B cell (primary cell): ENCODE data around the gene CBX4. TPM values are rescaled to one million over a fixed set of nuclear protein-coding genes. Genes with fewer than 3 reads are reported as not detected.

ENCODE experiments used
- ATAC-seq: fragments of 200-7000 bp; cut with Tn5 transposase; one replicate; pipeline ENCODE4 v1.10.0; 2021; ENCODE audit warnings: low read depth, mild to moderate bottlenecking, moderate number of reproducible peaks, moderate library complexity
- CTCF ChIA-PET: fragments of 350-600 bp; sonication (Branson Sonifier 250); formaldehyde crosslinking; loops from one replicate; lab custom pipeline; 2021; ENCODE audit warnings: antibody characterized with exemption, inconsistent platforms; lab: Charles Lee
- POLR2A ChIA-PET: fragments of 350-600 bp; sonication (Branson Sonifier 250); formaldehyde crosslinking; loops from one replicate; lab custom pipeline; 2021; ENCODE audit warnings: antibody characterized with exemption; lab: Charles Lee
- DNase-seq: peaks from one replicate; pipeline ENCODE4 v3.0.0; 2013
- H2AFZ ChIP-seq: 2 replicates; pipeline ENCODE4 v1.6.1; 2012; ENCODE audit warnings: mild to moderate bottlenecking, low read depth, low read length; ENCODE audit not compliant: insufficient read depth, poor library complexity, severe bottlenecking
- H3K27ac ChIP-seq, 2 donors: 1 replicate in 1 of 2; 2 replicates in 1 of 2; pipeline ENCODE4 v1.5.1; 2012 to 2013; ENCODE audit warnings: low read length in 2 of 2, mild to moderate bottlenecking in 2 of 2, moderate library complexity in 1 of 2
- H3K27me3 ChIP-seq, 4 experiments: fragments of 200-600 bp in 1 of 4; sonication (generic) in 1 of 4; replicated peaks in 1 of 4; 1 replicate in 2 of 4; 2 replicates in 2 of 4; pipeline versions ENCODE4 v1.6.1 to v1.7.0; 2013 to 2016; ENCODE audit warnings: low read length in 3 of 4, mild to moderate bottlenecking in 2 of 4, mixed read lengths in 1 of 4, moderate library complexity in 1 of 4; ENCODE audit not compliant: insufficient read depth in 4 of 4, control insufficient read depth in 3 of 4; ENCODE audit errors: control extremely low read depth in 1 of 4
- H3K36me3 ChIP-seq, 2 experiments: replicated peaks in 1 of 2; 1 replicate in 1 of 2; 2 replicates in 1 of 2; pipeline versions ENCODE4 v1.6.1 to v1.7.1; 2013; ENCODE audit warnings: low read length in 1 of 2; ENCODE audit not compliant: insufficient read depth in 2 of 2, control insufficient read depth in 1 of 2; ENCODE audit errors: control extremely low read depth in 1 of 2, extremely low read depth in 1 of 2
- H3K4me1 ChIP-seq, 2 donors: fragments of 200-600 bp in 1 of 2; sonication (generic) in 1 of 2; 1 replicate in 1 of 2; 2 replicates in 1 of 2; pipeline versions ENCODE4 v1.5.1 to v1.6.1; 2013 to 2017; ENCODE audit warnings: low read length in 2 of 2; ENCODE audit not compliant: control insufficient read depth in 2 of 2, insufficient read depth in 2 of 2
- H3K4me2 ChIP-seq: replicated peaks from 2 replicates; pipeline ENCODE3; 2012; ENCODE audit warnings: mild to moderate bottlenecking, low read depth, low read length; ENCODE audit not compliant: poor library complexity, severe bottlenecking
- H3K4me3 ChIP-seq, 5 experiments: fragments of 200-600 bp in 1 of 5; sonication (generic) in 1 of 5; 1 replicate in 3 of 5; 2 replicates in 2 of 5; pipeline versions ENCODE4 v1.5.1 to v1.7.0; 2011 to 2016; ENCODE audit warnings: low read length in 4 of 5, mild to moderate bottlenecking in 4 of 5, low read depth in 2 of 5, control low read depth in 1 of 5, moderate library complexity in 1 of 5; ENCODE audit not compliant: insufficient read depth in 1 of 5; ENCODE audit errors: control extremely low read depth in 1 of 5, extremely low read depth in 1 of 5
- H3K79me2 ChIP-seq: fragments of 200-600 bp; sonication (generic); one replicate; pipeline ENCODE4 v1.6.0; 2016; ENCODE audit warnings: low read length; ENCODE audit not compliant: control insufficient read depth, insufficient read depth
- H3K9ac ChIP-seq: fragments of 200-600 bp; sonication (generic); 2 replicates; pipeline ENCODE4 v1.6.1; 2017; ENCODE audit warnings: mild to moderate bottlenecking, low read length, moderate library complexity
- H3K9me3 ChIP-seq, 3 donors: one replicate each; pipeline versions ENCODE4 v1.6.1 to v1.7.1; 2013; ENCODE audit warnings: low read length in 2 of 3; ENCODE audit not compliant: control insufficient read depth in 2 of 3, insufficient read depth in 1 of 3; ENCODE audit errors: control extremely low read depth in 1 of 3
- H4K20me1 ChIP-seq: 2 replicates; pipeline ENCODE4 v1.6.0; 2012; ENCODE audit warnings: mild to moderate bottlenecking, low read length; ENCODE audit not compliant: insufficient read depth, control insufficient read depth, poor library complexity, severe bottlenecking
- H3K27ac Mint-ChIP-seq: one replicate; pipeline ENCODE4 v1.8.0; 2021; ENCODE audit warnings: mixed read lengths
- H3K27me3 Mint-ChIP-seq: one replicate; pipeline ENCODE4 v1.8.0; 2021; ENCODE audit warnings: mixed read lengths
- H3K4me1 Mint-ChIP-seq: one replicate; pipeline ENCODE4 v1.8.0; 2021; ENCODE audit warnings: mixed read lengths
- H3K4me3 Mint-ChIP-seq: one replicate; pipeline ENCODE4 v1.8.0; 2021; ENCODE audit warnings: mixed read lengths
- H3K9me3 Mint-ChIP-seq: one replicate; pipeline ENCODE4 v1.8.0; 2022; ENCODE audit warnings: mixed read lengths; ENCODE audit not compliant: insufficient read depth
- EZH2 ChIP-seq: IDR thresholded peaks from 2 replicates; pipeline ENCODE4 v1.6.1; 2012; ENCODE audit warnings: borderline replicate concordance, low read depth, mild to moderate bottlenecking, moderate library complexity, low read length; ENCODE audit not compliant: insufficient read depth, poor library complexity, severe bottlenecking
- WGBS: methylation state at CpG from one replicate; pipeline ENCODE4 v1.1.5; 2013; ENCODE audit warnings: missing lambda C conversion rate; ENCODE audit not compliant: insufficient coverage; 5-methylcytosine and 5-hydroxymethylcytosine counted together
- intact Hi-C: fragments of 100-400 bp; cut with micrococcal nuclease; formaldehyde crosslinking; loops from one replicate; pipeline ENCODE4 v1.10.0; 2022
- polyA plus RNA-seq: library from polyadenylated mRNA; depleted of rRNA; stranded (reverse); fragments of >200 nt; gene quantifications from 2 replicates; pipeline ENCODE4 v1.2.3, GENCODE V29; 2012
- total RNA-seq, 2 donors: library from RNA; stranded (reverse); fragments of 120-200 nt in 1 of 2; gene quantifications; 1 replicate in 1 of 2; 2 replicates in 1 of 2; pipeline versions ENCODE4 v1.2.3 to v1.2.4, GENCODE V29; 2013 to 2022
- TF ChIP-seq, protein P1 (sequence below): fragments of 200-600 bp; IDR thresholded peaks from one replicate; pipeline ENCODE4 v1.8.0; 2022; ENCODE audit warnings: antibody characterized with exemption, mild to moderate bottlenecking

The CBX4 gene
- total and polyA plus RNA-seq, 2 donors (not counting 1 experiment from before 2014, with no cell fraction given) = 81.9 to 115 TPM

DNA sequence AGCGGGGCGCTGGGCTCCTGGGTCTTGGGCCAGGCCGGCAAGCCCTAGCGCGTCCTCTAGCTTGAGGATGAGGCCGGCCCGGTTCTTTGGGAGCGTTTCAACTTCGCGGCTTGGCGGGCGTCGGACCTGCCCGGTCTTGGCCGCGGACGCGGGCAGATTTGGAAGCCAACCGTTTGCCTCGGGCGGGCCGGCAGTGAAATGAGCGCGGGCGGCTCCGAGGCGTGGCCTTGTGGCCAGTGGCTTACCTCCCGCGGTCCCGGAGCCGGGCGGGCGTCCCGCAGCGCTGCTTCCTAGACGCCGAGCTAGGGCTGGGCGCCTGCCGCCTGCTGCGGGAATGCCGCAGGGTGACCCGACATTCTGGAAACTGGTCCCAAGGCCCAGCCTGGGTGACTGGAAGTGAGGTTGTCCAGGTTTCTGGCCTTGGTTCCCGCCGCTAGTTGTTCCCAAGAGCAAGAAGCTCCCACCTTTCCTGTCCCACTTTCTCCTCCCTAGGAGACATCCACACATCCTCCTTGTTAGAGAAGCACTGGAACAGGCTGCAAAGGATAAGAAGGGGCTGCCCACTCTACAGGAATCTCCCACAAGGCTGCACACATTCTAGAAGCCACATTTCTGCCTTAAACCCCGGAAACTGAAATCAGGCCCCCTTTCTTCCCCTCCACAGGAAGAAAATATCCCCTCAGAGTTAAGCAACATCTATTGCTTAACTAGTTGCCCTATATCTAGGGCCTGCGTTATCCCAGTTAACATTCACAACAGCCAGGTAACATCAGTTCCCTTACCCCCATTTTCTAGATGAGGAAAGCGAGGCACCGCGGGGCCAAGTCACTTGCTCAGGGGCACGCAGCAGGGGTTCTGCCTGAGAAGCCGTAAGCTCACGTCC, 37.8 kb downstream of the CBX4 start:
- Mint-ChIP-seq H3K27ac (peak overlapping the region; percentile 61), H3K4me1 (peaks cover 42% of the 10 kb centered on the region), H3K9me3 (peaks cover 3% of the 10 kb centered on the region), H3K27me3 (peaks cover 48% of the 10 kb centered on the region), H3K4me3 (no peak overlapping the region)
- no peak overlapping the region for H3K27ac ChIP-seq
- POLR2A ChIA-PET = interaction anchor here (0.6 to 1.5 kb wide), 7 partner anchors 10 to 39 kb away, joined by 3 to 5 read pairs (median 3); partner anchors contain the start of gene CBX4
- 7% methylated on average over 52 of the region's 52 CpGs for WGBS
- no peaks in the 10 kb centered on the region for H3K79me2 ChIP-seq
- H3K9ac ChIP-seq = no peak overlapping the region
- H3K9me3 ChIP-seq = peaks cover 0 to 86% (median 33%) of the 10 kb centered on the region in 3 donors
- H3K36me3 ChIP-seq = no peaks in the 10 kb centered on the region
- CTCF ChIA-PET = interaction anchor here (1.3 to 3.3 kb wide), 2 partner anchors 12 to 38 kb away, joined by 4 to 11 read pairs; partner anchors contain the start of gene CBX4
- peaks cover 0 to 86% (median 70%) of the 10 kb centered on the region in 4 experiments for H3K27me3 ChIP-seq
- H2AFZ ChIP-seq = no peak overlapping the region
- H4K20me1 ChIP-seq = peaks cover 50% of the 10 kb centered on the region
- H3K4me2 ChIP-seq = peak overlapping the region; percentile 36
- peaks cover 67 to 86% of the 10 kb centered on the region in 2 donors for H3K4me1 ChIP-seq
- DNase-seq (peak; percentile 44), ATAC-seq (no peak)
- H3K4me3 ChIP-seq = no peak overlapping the region
- intact Hi-C loops = loop anchor here (1.0 kb wide), 1 partner anchor 13 kb away; no protein-coding TSS in a partner anchor
- no peak for TF ChIP-seq EZH2
- TF ChIP-seq, protein P1, sequence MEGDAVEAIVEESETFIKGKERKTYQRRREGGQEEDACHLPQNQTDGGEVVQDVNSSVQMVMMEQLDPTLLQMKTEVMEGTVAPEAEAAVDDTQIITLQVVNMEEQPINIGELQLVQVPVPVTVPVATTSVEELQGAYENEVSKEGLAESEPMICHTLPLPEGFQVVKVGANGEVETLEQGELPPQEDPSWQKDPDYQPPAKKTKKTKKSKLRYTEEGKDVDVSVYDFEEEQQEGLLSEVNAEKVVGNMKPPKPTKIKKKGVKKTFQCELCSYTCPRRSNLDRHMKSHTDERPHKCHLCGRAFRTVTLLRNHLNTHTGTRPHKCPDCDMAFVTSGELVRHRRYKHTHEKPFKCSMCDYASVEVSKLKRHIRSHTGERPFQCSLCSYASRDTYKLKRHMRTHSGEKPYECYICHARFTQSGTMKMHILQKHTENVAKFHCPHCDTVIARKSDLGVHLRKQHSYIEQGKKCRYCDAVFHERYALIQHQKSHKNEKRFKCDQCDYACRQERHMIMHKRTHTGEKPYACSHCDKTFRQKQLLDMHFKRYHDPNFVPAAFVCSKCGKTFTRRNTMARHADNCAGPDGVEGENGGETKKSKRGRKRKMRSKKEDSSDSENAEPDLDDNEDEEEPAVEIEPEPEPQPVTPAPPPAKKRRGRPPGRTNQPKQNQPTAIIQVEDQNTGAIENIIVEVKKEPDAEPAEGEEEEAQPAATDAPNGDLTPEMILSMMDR = no peak
